ENCODE data around the gene C4B.
"Not testable (repeated sequence)": the region's sequence is repeated elsewhere in the genome, so short reads cannot be mapped to it uniquely, and the experiment has no call there.

GRCh38 chr6:32042276-32042675 is 27.7 kb downstream of the C4B start:
- TF ChIP-seq CREB1 (CRISPR knock-in tag; IDR thresholded peaks at IDR 0.05); ETV6 (CRISPR knock-in tag; IDR thresholded peaks at IDR 0.05); IRF1 (CRISPR knock-in tag; IDR thresholded peaks at IDR 0.05); TCF7 (CRISPR knock-in tag; IDR thresholded peaks at IDR 0.05; ENCODE audit: low read depth); NR1H2 (CRISPR knock-in tag; IDR thresholded peaks at IDR 0.05); CREM (CRISPR knock-in tag; IDR thresholded peaks at IDR 0.05); ATF3 (CRISPR knock-in tag; conservative IDR thresholded peaks at IDR 0.05): not testable (repeated sequence)
- TF ChIP-seq, protein P1, sequence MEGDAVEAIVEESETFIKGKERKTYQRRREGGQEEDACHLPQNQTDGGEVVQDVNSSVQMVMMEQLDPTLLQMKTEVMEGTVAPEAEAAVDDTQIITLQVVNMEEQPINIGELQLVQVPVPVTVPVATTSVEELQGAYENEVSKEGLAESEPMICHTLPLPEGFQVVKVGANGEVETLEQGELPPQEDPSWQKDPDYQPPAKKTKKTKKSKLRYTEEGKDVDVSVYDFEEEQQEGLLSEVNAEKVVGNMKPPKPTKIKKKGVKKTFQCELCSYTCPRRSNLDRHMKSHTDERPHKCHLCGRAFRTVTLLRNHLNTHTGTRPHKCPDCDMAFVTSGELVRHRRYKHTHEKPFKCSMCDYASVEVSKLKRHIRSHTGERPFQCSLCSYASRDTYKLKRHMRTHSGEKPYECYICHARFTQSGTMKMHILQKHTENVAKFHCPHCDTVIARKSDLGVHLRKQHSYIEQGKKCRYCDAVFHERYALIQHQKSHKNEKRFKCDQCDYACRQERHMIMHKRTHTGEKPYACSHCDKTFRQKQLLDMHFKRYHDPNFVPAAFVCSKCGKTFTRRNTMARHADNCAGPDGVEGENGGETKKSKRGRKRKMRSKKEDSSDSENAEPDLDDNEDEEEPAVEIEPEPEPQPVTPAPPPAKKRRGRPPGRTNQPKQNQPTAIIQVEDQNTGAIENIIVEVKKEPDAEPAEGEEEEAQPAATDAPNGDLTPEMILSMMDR (IDR thresholded peaks at IDR 0.05): not testable (repeated sequence)
- TF ChIP-seq, protein P2, sequence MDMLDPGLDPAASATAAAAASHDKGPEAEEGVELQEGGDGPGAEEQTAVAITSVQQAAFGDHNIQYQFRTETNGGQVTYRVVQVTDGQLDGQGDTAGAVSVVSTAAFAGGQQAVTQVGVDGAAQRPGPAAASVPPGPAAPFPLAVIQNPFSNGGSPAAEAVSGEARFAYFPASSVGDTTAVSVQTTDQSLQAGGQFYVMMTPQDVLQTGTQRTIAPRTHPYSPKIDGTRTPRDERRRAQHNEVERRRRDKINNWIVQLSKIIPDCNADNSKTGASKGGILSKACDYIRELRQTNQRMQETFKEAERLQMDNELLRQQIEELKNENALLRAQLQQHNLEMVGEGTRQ (CRISPR knock-in tag; IDR thresholded peaks at IDR 0.05): not testable (repeated sequence)
- TF ChIP-seq, protein P3, sequence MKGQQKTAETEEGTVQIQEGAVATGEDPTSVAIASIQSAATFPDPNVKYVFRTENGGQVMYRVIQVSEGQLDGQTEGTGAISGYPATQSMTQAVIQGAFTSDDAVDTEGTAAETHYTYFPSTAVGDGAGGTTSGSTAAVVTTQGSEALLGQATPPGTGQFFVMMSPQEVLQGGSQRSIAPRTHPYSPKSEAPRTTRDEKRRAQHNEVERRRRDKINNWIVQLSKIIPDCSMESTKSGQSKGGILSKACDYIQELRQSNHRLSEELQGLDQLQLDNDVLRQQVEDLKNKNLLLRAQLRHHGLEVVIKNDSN (CRISPR knock-in tag; IDR thresholded peaks at IDR 0.05): not testable (repeated sequence)

Data from WTC11 (cell line).